Osteoblast (primary cell): Measurements from ENCODE around the gene GJA4. TPM values are rescaled to one million over a fixed set of nuclear protein-coding genes. Genes with fewer than 3 reads are reported as not detected.

Source experiments
- DNase-seq: peaks from one replicate; pipeline ENCODE4 v3.0.0; 2011; ENCODE audit warnings: low spot score, mixed read lengths; ENCODE audit not compliant: insufficient read length; ENCODE audit errors: missing footprints
- H2AFZ ChIP-seq: 2 replicates; pipeline ENCODE4 v1.6.0; 2011; ENCODE audit warnings: mild to moderate bottlenecking, low read length
- H3K27ac ChIP-seq: 2 replicates; pipeline ENCODE4 v1.5.1; 2011; ENCODE audit warnings: mild to moderate bottlenecking, low read depth, low read length, moderate library complexity
- H3K27me3 ChIP-seq: 2 replicates; pipeline ENCODE4 v1.6.0; 2012; ENCODE audit warnings: mild to moderate bottlenecking, control low read depth, inconsistent platforms, low read length, moderate library complexity; ENCODE audit not compliant: insufficient read depth
- H3K36me3 ChIP-seq: 2 replicates; pipeline ENCODE4 v1.5.1; 2011; ENCODE audit warnings: mild to moderate bottlenecking, low read length, control low read depth, moderate library complexity; ENCODE audit not compliant: insufficient read depth
- H3K4me1 ChIP-seq: 2 replicates; pipeline ENCODE4 v1.5.1; 2011; ENCODE audit warnings: mild to moderate bottlenecking, low read length, control low read depth, moderate library complexity; ENCODE audit not compliant: insufficient read depth
- H3K4me2 ChIP-seq: 2 replicates; pipeline ENCODE4 v1.6.0; 2011; ENCODE audit warnings: mild to moderate bottlenecking, low read length; ENCODE audit not compliant: insufficient read depth
- H3K4me3 ChIP-seq: fragments of 200-600 bp; sonication (generic); 3 replicates; pipeline ENCODE4 v1.5.1; 2012; ENCODE audit warnings: mild to moderate bottlenecking, low read length, inconsistent platforms; ENCODE audit not compliant: insufficient read depth
- H3K79me2 ChIP-seq: 2 replicates; pipeline ENCODE4 v1.6.0; 2012; ENCODE audit warnings: mild to moderate bottlenecking, low read length, control low read depth, inconsistent platforms; ENCODE audit not compliant: insufficient read depth
- H3K9me3 ChIP-seq: 2 replicates; pipeline ENCODE4 v1.5.1; 2011; ENCODE audit warnings: low read depth, low read length, control low read depth
- H4K20me1 ChIP-seq: 2 replicates; pipeline ENCODE4 v1.6.0; 2012; ENCODE audit warnings: mild to moderate bottlenecking, low read length, control low read depth; ENCODE audit not compliant: insufficient read depth
- total RNA-seq: library from RNA; depleted of rRNA; stranded (reverse); fragments of >200 nt; gene quantifications from 2 replicates; pipeline ENCODE4 v1.2.3, GENCODE V29; 2012
- TF ChIP-seq, protein P1 (sequence below): IDR thresholded peaks from 2 replicates; pipeline ENCODE4 v1.5.1; 2011; ENCODE audit warnings: mild to moderate bottlenecking, low read depth, low read length, moderate library complexity; ENCODE audit errors: extremely low read depth

GJA4 gene
- total RNA-seq, 1 donor: not detected

GRCh38 chr1:34829250-34829649 is 36.5 kb downstream of the GJA4 start:
- Histone ChIP-seq H3K4me3 (no peak overlapping the region), H3K79me2 (no peaks in the 10 kb centered on the region), H3K36me3 (no peaks in the 10 kb centered on the region), H3K9me3 (no peaks in the 10 kb centered on the region), H4K20me1 (no peaks in the 10 kb centered on the region), H3K4me2 (no peak overlapping the region), H3K27me3 (no peaks in the 10 kb centered on the region), H3K4me1 (peaks cover 11% of the 10 kb centered on the region), H2AFZ (no peak overlapping the region), H3K27ac (peak overlapping the region; percentile 10)
- TF ChIP-seq, protein P1, sequence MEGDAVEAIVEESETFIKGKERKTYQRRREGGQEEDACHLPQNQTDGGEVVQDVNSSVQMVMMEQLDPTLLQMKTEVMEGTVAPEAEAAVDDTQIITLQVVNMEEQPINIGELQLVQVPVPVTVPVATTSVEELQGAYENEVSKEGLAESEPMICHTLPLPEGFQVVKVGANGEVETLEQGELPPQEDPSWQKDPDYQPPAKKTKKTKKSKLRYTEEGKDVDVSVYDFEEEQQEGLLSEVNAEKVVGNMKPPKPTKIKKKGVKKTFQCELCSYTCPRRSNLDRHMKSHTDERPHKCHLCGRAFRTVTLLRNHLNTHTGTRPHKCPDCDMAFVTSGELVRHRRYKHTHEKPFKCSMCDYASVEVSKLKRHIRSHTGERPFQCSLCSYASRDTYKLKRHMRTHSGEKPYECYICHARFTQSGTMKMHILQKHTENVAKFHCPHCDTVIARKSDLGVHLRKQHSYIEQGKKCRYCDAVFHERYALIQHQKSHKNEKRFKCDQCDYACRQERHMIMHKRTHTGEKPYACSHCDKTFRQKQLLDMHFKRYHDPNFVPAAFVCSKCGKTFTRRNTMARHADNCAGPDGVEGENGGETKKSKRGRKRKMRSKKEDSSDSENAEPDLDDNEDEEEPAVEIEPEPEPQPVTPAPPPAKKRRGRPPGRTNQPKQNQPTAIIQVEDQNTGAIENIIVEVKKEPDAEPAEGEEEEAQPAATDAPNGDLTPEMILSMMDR: no peak
- peak; percentile 81 for DNase-seq

DNA sequence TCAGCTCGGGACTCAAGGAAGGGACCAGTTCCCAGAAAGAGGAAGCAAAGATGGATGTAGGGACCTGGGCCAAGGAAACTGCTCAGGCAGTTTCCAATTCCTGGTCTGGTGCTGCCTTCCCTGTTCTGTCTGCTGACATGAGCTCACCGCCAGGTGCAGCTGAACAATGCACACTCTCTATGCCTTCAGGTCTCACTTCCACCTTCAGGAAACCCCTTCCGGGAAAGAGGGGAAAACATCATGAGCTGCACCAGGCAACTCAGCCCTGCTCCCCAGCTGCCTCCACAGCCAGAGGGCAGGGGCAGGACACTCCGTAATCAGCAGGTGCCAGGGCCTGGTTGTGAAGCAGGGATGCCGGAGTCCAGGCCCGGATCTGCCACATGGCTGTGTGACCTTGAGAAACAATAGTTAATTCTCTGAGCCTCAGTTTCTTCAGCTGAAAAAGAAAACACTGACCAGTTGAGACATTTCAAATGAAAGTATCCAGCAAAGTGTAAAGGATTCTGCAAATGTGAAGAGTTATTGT is 39.0 kb downstream of the GJA4 start:
- no peaks in the 10 kb centered on the region for H3K27me3 ChIP-seq
- H3K9me3 ChIP-seq: no peaks in the 10 kb centered on the region
- H3K4me1 ChIP-seq: peaks cover 14% of the 10 kb centered on the region
- DNase-seq: no peak
- no peak overlapping the region for H2AFZ ChIP-seq
- TF ChIP-seq, protein P1: no peak
- no peak overlapping the region for H3K4me2 ChIP-seq
- no peaks in the 10 kb centered on the region for H3K79me2 ChIP-seq
- no peak overlapping the region for H3K27ac ChIP-seq
- H4K20me1 ChIP-seq: no peaks in the 10 kb centered on the region
- no peak overlapping the region for H3K4me3 ChIP-seq
- no peaks in the 10 kb centered on the region for H3K36me3 ChIP-seq

GRCh38 chr1:34833711-34834110 is 40.9 kb downstream of the GJA4 start:
- Histone ChIP-seq H3K36me3 (no peaks in the 10 kb centered on the region), H3K4me2 (no peak overlapping the region), H3K9me3 (no peaks in the 10 kb centered on the region), H4K20me1 (no peaks in the 10 kb centered on the region), H2AFZ (no peak overlapping the region), H3K4me1 (peaks cover 12% of the 10 kb centered on the region), H3K4me3 (no peak overlapping the region), H3K27ac (no peak overlapping the region), H3K79me2 (no peaks in the 10 kb centered on the region), H3K27me3 (no peaks in the 10 kb centered on the region)
- TF ChIP-seq, protein P1: no peak
- DNase-seq: no peak

DNA sequence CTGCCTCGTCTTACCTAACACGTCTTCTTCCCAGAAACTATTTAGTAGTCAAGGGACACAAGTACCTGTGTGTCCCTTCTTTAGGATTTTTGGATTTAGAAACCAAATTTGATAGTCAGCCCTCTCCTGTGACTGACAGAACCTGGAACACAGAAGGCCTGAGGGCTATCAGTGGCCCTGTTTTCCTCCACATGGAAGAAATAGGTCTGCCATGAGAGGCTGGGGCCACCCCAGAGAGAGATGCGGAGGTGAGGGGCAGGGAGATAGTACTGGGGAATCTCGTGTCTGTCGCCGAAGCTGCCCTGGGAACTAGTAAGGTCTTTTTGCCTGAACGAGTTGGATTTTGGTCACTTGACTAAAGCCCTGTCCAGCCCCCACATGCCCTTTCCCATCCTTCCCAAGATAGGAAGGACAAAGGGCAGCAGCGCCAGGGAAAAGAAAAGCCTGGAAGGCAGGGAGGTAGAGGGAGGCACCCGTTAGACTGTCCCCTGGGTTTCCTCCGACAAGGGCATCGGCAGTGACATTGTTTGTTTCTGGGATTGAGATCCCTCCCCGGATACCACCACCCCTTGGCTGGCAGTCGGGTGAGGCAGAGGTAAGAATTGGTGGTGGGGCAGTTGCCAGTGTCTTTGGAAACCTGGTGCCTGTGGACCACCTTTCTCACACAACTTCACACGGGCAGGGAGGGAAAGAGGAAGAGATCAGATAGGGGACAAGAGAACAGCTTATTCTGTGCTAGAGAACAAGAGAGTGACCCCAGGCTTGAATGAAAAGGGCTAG is 46.9 kb downstream of the GJA4 start:
- no peaks in the 10 kb centered on the region for H3K79me2 ChIP-seq
- H3K27me3 ChIP-seq: no peaks in the 10 kb centered on the region
- H3K4me1 ChIP-seq: peaks cover 3% of the 10 kb centered on the region
- no peaks in the 10 kb centered on the region for H3K9me3 ChIP-seq
- no peak overlapping the region for H3K27ac ChIP-seq
- no peak overlapping the region for H3K4me2 ChIP-seq
- H3K36me3 ChIP-seq: no peaks in the 10 kb centered on the region
- H3K4me3 ChIP-seq: no peak overlapping the region
- no peak overlapping the region for H2AFZ ChIP-seq
- DNase-seq: no peak
- TF ChIP-seq, protein P1: no peak
- H4K20me1 ChIP-seq: peaks cover 20% of the 10 kb centered on the region
